ENCODE data around the gene TMEM263.
"Not testable (repeated sequence)": the region's sequence is repeated elsewhere in the genome, so short reads cannot be mapped to it uniquely, and the experiment has no call there.

The TMEM263 gene

GRCh38 chr12:106986135-106986534, 30.4 kb downstream of the TMEM263 start:
- DNase-seq = no peak

GRCh38 chr12:106986625-106987389, 31.1 kb downstream of the TMEM263 start, which contains the start of gene MTERF2:
TSS of gene MTERF2 (minus strand) at chr12:106987146. CDS start at chr12:106978714, 8,432 bp downstream.
- peak; percentile 67 to 97 (median 93) for DNase-seq

DNA sequence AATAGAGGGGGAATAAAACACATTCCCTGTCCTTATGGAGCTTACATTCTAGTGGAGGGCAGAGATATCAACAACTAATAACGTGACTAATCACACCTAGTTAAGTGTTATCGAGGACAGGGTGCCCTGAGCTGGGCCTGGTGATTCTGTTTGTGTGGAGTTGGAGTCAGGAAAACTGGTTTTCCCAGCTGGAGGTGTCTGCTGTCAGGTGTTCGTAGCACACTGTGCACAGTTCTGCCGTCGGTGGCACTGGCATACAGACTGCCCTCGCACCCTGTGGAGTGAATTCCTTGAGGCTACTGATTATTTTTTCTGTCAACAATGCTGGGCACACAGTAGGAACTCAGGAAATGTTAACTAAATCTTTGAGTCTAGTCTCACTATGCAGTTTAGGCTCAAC, 32.1 kb downstream of the TMEM263 start:
- peak in 1 of 56 donors; percentile 4 for DNase-seq

- no peak for DNase-seq
Measured at GRCh38 chr12:106994579-106995220, 39.0 kb downstream of the TMEM263 start.

- not testable (repeated sequence) for DNase-seq
Measured at GRCh38 chr12:106996102-106996501, 40.4 kb downstream of the TMEM263 start.

DNA sequence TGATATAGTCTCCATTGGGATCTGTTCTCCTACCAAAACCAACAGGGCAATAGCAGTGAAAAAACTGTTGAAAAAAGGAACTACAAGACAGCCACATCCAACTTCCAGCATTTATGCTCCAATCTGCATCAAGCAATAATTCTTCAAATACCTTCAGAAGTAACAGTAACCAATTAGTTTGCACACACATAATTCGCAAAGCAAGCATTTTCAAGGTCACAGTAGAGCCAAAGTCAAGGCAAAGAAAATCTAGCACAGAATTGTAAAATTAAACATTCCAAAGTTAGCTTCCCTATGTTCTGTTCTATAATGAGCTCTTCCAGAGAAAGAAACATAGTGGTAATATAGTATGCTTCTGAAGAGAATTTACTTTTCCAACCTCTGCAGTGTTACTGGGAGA, 42.2 kb downstream of the TMEM263 start:
- no peak for DNase-seq

GRCh38 chr12:106999446-106999845, 43.7 kb downstream of the TMEM263 start:
- DNase-seq = no peak

- DNase-seq = not testable (repeated sequence)
Measured at GRCh38 chr12:107002665-107003064, 47.0 kb downstream of the TMEM263 start.

DNA sequence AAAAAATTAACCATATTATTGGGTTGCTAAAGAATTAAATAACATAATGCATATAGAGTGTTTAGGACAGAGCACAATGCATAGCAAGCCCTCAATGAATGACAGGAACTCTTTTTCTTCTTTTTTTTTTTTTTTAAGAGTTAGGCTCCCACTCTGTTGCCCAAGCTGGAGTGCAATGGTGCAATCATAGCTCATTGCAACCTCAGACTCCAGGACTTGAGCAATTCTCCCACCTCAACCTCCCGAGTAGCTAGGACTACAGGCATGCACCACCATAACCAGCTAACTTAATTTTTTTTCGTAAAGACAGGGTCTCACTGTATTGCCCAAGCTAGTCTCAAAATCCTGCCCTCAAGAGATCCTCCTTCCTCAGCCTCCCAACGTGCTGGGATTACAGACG, 51.7 kb downstream of the TMEM263 start:
- no peak for DNase-seq

DNA sequence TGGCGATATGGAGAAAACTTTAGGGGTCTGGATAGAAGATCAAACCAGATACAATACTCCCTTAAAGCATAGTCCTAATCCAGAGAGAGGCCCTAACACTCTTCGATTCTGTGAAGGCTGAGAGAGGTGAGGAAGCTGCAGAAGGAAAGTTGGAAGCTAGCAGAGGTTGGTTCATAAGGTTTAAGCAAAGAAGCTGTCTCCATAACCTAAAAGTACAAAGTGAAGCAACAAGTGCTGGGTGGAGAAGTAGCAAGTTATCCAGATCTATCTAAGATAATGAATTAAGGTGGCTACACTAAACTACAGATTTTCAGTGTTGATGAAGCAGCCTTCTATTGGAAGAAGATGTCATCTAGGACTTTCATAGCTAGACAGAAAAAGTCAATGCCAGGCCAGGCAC, 55.8 kb downstream of the TMEM263 start:
- no peak for DNase-seq

- no peak for DNase-seq
Measured at GRCh38 chr12:107012736-107013425, 57.2 kb downstream of the TMEM263 start.

- DNase-seq = no peak
Measured at GRCh38 chr12:107014055-107014454, 58.3 kb downstream of the TMEM263 start.

DNA sequence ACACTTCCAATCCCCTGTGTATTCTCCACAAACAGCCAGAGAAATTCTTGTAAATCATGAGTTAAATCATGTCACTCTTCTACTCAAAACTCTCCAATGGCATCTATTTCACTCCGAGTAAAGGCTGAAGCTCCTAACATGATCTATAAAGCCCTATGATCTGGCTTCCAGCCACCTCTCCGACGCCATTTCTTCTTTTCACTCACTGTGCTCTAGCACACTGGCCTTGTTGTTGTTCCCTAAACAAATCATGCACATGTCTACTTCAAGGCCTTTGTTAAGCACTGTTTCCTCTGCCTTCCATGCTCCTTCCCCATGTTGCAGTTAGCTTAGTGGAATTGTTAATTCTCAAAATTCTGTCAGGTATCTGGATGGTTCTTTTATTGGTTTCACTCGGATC, 61.3 kb downstream of the TMEM263 start:
- DNase-seq = no peak

DNA sequence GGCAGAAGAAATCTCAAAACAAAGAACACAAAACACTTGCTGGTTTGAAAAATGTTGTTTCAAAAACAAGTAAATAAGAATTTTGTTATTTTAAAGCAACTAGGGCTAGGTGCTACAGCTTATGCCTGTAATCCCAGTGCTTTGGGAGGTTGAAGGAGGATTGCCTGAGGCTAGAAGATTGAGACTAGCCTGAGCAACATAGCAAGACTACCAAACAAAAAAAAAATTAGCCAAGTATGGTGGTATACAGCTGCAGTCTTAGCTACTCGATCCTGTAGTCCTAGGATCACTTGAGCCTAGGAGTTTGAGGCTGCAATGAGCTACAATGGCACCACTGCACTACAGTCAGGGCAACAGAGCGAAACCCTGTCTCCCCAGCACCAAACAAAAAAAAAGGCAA, 63.8 kb downstream of the TMEM263 start:
- DNase-seq = no peak

Data from nucleus accumbens (tissue), 56 donors.